GM06990 (cell line): ENCODE results near the gene CPXM1.

Experiments used
- DNase-seq: peaks from one replicate; pipeline ENCODE4 v3.0.0-alpha.2; 2011; ENCODE audit not compliant: insufficient read length; ENCODE audit errors: extremely low read depth
- H3K27me3 ChIP-seq: replicated peaks from 2 replicates; pipeline ENCODE4 v1.6.0; 2011; ENCODE audit warnings: low read length; ENCODE audit not compliant: control insufficient read depth, insufficient read depth
- H3K36me3 ChIP-seq: 2 replicates; pipeline ENCODE4 v1.5.1; 2011; ENCODE audit warnings: low read length; ENCODE audit not compliant: control insufficient read depth, insufficient read depth
- H3K4me3 ChIP-seq: replicated peaks from 2 replicates; pipeline ENCODE4 v1.5.1; 2011; ENCODE audit warnings: low read depth, mild to moderate bottlenecking, control low read depth, low read length
- CTCF ChIP-seq: IDR thresholded peaks from 2 replicates; pipeline ENCODE4 v1.5.1; 2011; ENCODE audit warnings: low read length, control low read depth, mild to moderate bottlenecking, inconsistent platforms; ENCODE audit not compliant: insufficient read depth, poor library complexity, severe bottlenecking

The CPXM1 gene

GRCh38 chr20:2762578-2763131 is 37.8 kb downstream of the CPXM1 start:
- no peak for DNase-seq
- TF ChIP-seq CTCF, result no peak
- H3K27me3 ChIP-seq, result no peaks in the 10 kb centered on the region; the same call in 1 of the 2 replicates

DNA sequence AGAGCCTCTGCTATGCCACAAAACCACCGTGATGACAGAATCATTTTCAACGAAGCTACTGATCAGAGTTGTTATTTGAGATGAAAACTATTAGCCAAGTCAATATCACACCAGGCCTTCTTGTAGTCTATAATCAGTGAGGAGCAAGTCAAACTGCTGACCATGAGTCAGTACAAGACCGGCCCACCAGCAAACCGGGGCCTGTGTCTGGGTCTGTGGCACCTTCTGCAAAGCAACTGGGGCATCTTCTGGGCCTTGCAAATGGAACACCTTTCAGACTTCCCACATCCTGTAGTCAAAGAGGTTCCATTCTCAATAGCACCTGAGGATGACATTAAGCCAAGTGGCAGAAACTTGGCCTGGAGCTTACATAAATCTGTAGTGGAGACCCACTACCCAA is 38.5 kb downstream of the CPXM1 start:
- Histone ChIP-seq H3K4me3 (no peak overlapping the region), H3K27me3 (no peaks in the 10 kb centered on the region; the same call in 1 of the 2 replicates), H3K36me3 (no peaks in the 10 kb centered on the region)
- no peak for TF ChIP-seq CTCF
- no peak for DNase-seq

More at GRCh38 chr20:2762578-2763131, 37.8 kb downstream of the CPXM1 start:
- no peak overlapping the region for H3K4me3 ChIP-seq
- no peaks in the 10 kb centered on the region for H3K36me3 ChIP-seq

GRCh38 chr20:2760952-2761305 is 39.5 kb downstream of the CPXM1 start:
- peaks cover 4% of the 10 kb centered on the region for H3K27me3 ChIP-seq
- no peak overlapping the region for H3K4me3 ChIP-seq
- no peak for TF ChIP-seq CTCF
- DNase-seq, result no peak
- H3K36me3 ChIP-seq, result no peaks in the 10 kb centered on the region

DNA sequence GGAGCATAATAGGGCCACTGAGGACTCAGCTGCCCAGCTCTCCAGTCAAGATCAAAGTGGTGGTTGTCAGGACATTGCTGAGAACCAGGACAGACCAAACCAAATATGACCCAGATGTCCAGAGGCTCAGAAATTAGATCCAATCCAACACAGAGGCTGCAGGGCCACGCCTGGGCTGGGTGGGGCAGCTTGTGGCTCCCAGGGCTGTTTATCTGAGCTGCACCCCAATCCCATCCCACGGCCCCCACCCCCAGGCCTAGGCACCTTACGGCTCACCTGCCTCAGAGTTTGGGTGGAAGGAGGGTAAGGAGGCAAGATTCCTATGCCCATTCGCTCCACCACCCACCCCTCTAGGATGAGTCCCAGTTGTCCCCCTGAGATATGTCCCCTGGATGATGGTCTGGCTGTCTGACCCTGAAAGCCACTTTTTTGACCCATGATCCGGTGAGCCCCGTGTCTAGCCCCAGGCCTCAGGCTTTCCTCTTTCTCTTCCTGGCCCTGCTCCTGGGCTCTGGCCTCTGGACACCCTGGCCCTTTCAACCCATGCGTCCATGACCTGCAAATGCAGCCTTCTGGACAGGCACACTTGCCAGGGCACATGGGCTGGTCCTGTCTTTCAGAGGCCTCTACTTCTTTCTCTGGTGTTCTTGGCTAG is 40.0 kb downstream of the CPXM1 start:
- no peak for TF ChIP-seq CTCF
- Histone ChIP-seq H3K4me3 (no peak overlapping the region), H3K27me3 (peaks cover 4% of the 10 kb centered on the region), H3K36me3 (no peaks in the 10 kb centered on the region)
- no peak for DNase-seq

DNA sequence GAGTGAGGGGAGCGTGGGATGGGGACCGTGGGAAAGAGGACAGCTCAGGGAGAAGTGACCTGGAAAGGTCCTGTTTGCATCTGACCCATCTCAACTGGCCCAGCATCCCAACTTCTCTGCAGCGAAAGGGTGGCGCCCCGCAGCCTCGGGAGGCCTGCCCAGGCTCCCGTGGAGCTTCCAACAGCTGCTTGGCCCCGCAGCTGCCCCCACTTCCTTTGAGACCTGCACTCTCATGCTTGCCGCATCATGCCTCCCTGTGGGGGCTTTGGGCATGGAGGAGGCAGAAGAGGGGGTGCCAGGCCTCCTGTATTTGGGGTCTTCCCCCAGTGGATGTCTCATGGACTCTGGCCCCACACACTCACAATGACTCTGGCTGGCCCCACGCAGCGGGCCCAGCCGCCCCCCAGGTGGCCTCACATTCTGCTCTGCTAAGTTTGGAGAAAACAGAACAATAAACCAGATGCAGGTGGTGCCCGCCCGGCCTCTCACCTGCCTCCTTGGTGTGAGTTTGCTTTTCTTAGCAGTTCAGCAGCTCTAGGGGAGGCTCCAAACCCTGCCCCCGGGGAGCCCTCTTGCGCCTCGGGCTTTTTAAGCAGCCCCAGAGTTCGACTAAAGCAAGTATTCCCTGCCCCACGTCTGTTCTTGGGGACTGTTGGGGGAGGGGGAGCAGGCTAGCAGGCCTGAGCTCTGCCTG is 40.7 kb downstream of the CPXM1 start:
- no peak overlapping the region for H3K4me3 ChIP-seq
- DNase-seq, result no peak
- H3K27me3 ChIP-seq, result peaks cover 4% of the 10 kb centered on the region
- no peak for TF ChIP-seq CTCF
- no peaks in the 10 kb centered on the region for H3K36me3 ChIP-seq

DNA sequence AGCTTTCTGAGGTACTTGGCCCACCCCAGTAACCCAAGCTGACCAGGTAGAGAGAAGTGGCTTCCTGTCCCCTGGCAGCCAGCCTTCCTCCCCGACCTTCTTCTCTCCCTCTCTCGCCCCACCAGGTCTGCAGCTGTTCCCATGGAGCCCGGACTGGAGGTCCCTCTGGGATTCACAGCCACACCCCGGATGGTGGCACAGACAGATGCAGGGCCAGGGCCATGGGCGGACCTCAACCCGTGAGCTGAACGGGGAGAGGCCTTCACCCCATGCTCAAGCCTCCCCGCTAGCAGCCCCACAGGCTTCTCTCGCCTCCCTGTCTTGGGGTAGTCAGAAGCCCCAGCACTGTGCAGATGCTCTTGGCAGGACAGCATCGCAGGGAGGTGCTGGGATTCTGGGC is 41.3 kb downstream of the CPXM1 start:
- Histone ChIP-seq H3K4me3 (no peak overlapping the region), H3K27me3 (peaks cover 4% of the 10 kb centered on the region), H3K36me3 (no peaks in the 10 kb centered on the region)
- no peak for DNase-seq
- no peak for TF ChIP-seq CTCF
